HepG2 (cell line): ENCODE results near the gene ACACB. TPM values are rescaled to one million over a fixed set of nuclear protein-coding genes. Genes with fewer than 3 reads are reported as not detected.

ENCODE experiments used
- ATF7-NPFF ChIP-seq: sonication (generic); formaldehyde crosslinking; IDR thresholded peaks from 2 replicates; pipeline ENCODE4 v1.8.1; 2023; ENCODE audit warnings: mild to moderate bottlenecking, low read depth, missing genetic modification reagents, moderate library complexity
- BCL6 ChIP-seq: IDR thresholded peaks from 2 replicates; pipeline ENCODE4 v1.6.1; 2016; ENCODE audit warnings: missing genetic modification reagents, missing compliant biosample characterization
- CBX2 ChIP-seq, 2 experiments: fragments of 200-600 bp in 1 of 2; sonication (generic); formaldehyde crosslinking in 1 of 2; IDR thresholded peaks; 2 replicates each; pipeline versions ENCODE4 v1.7.0 to v1.8.1; 2018 to 2022; ENCODE audit warnings: low read depth in 2 of 2, low read length in 1 of 2, mild to moderate bottlenecking in 1 of 2, missing genetic modification reagents in 1 of 2
- GABPA ChIP-seq, 2 experiments: IDR thresholded peaks; 2 replicates each; pipeline ENCODE4 v1.6.1; 2011 to 2016; ENCODE audit warnings: low read depth in 2 of 2, low read length in 1 of 2, missing biosample characterization in 1 of 2, missing genetic modification characterization in 1 of 2
- GABPB1 ChIP-seq: IDR thresholded peaks from 2 replicates; pipeline ENCODE4 v1.6.1; 2016; ENCODE audit warnings: mild to moderate bottlenecking, missing genetic modification reagents, moderate library complexity, missing compliant biosample characterization
- HDAC2 ChIP-seq: sonication (generic); formaldehyde crosslinking; IDR thresholded peaks from 2 replicates; pipeline ENCODE4 v1.4.0; 2020; ENCODE audit warnings: missing genetic modification reagents
- JUND ChIP-seq: sonication (generic); formaldehyde crosslinking; IDR thresholded peaks from 2 replicates; pipeline ENCODE4 v1.8.0; 2022; ENCODE audit warnings: mild to moderate bottlenecking, missing genetic modification reagents
- KLF16 ChIP-seq, 2 experiments: sonication (generic) in 1 of 2; formaldehyde crosslinking in 1 of 2; IDR thresholded peaks; 2 replicates each; pipeline versions ENCODE4 v1.6.1 to v1.8.0; 2016 to 2023; ENCODE audit warnings: missing genetic modification reagents in 2 of 2, missing compliant biosample characterization in 1 of 2
- MED1 ChIP-seq: sonication (generic); formaldehyde crosslinking; IDR thresholded peaks from 2 replicates; pipeline ENCODE4 v1.4.0; 2020; ENCODE audit warnings: missing genetic modification reagents
- NBN ChIP-seq: fragments of 450-650 bp; conservative IDR thresholded peaks from 2 replicates; pipeline ENCODE4 v1.6.1; 2017
- POGZ ChIP-seq: sonication (generic); formaldehyde crosslinking; IDR thresholded peaks from 2 replicates; pipeline ENCODE4 v1.4.0; 2020; ENCODE audit warnings: mild to moderate bottlenecking, missing genetic modification reagents
- SOX5 ChIP-seq: IDR thresholded peaks from 2 replicates; pipeline ENCODE4 v1.6.1; 2016; ENCODE audit warnings: borderline replicate concordance
- XBP1 ChIP-seq: sonication (generic); formaldehyde crosslinking; IDR thresholded peaks from 2 replicates; pipeline ENCODE4 v1.5.0; 2020; ENCODE audit warnings: missing genetic modification reagents
- ZNF230 ChIP-seq: sonication (generic); formaldehyde crosslinking; IDR thresholded peaks from 2 replicates; pipeline ENCODE4 v1.4.0; 2020; ENCODE audit warnings: mild to moderate bottlenecking, missing genetic modification reagents
- ZNF556 ChIP-seq: sonication (generic); formaldehyde crosslinking; IDR thresholded peaks from 2 replicates; pipeline ENCODE4 v1.4.0; 2020; ENCODE audit warnings: mild to moderate bottlenecking, missing genetic modification reagents, borderline replicate concordance
- ZNF878 ChIP-seq: sonication (generic); formaldehyde crosslinking; IDR thresholded peaks from 2 replicates; pipeline ENCODE4 v1.8.1; 2023; ENCODE audit warnings: mild to moderate bottlenecking, missing genetic modification reagents, moderate library complexity
- polyA plus RNA-seq, 8 experiments: library from polyadenylated mRNA; depleted of rRNA in 3 of 8; stranded (reverse) in 7 of 8; unstranded in 1 of 8; fragments of >200 nt; fragmentation: Illumina TruSeq in 4 of 8; extraction: Trizol in 4 of 8; gene quantifications; 2 replicates each; pipeline versions ENCODE4 v1.2.1 to v1.2.3, GENCODE V29; 2011 to 2016; ENCODE audit warnings: low read depth in 4 of 8, missing spikeins in 1 of 8, mixed read lengths in 1 of 8; ENCODE audit not compliant: insufficient read depth in 1 of 8
- total RNA-seq, 5 experiments: library from RNA; depleted of rRNA; stranded (reverse); fragments of >200 nt; fragmentation: Illumina TruSeq; extraction: Trizol; gene quantifications; 2 replicates each; pipeline ENCODE4 v1.2.3, GENCODE V29; 2016; ENCODE audit warnings: low read depth in 1 of 5
- TF ChIP-seq, protein P1 (sequence below): sonication (generic); formaldehyde crosslinking; IDR thresholded peaks from 2 replicates; pipeline ENCODE4 v1.5.0; 2020; ENCODE audit warnings: missing genetic modification reagents
- TF ChIP-seq, protein P2 (sequence below): sonication (generic); formaldehyde crosslinking; IDR thresholded peaks from 2 replicates; pipeline ENCODE4 v1.9.0; 2021; ENCODE audit warnings: missing genetic modification reagents, mild to moderate bottlenecking, borderline replicate concordance
- TF ChIP-seq, protein P3 (sequence below): sonication (generic); formaldehyde crosslinking; IDR thresholded peaks from 2 replicates; pipeline ENCODE4 v1.4.0; 2020; ENCODE audit warnings: mild to moderate bottlenecking, missing genetic modification reagents, borderline replicate concordance
- TF ChIP-seq, protein P4 (sequence below): sonication (generic); formaldehyde crosslinking; IDR thresholded peaks from 2 replicates; pipeline ENCODE4 v1.5.0; 2020; ENCODE audit warnings: missing genetic modification reagents
- TF ChIP-seq, protein P5 (sequence below): sonication (generic); formaldehyde crosslinking; IDR thresholded peaks from 2 replicates; pipeline ENCODE4 v1.4.0; 2020; ENCODE audit warnings: missing genetic modification reagents

Gene ACACB
- total and polyA plus RNA-seq, 2 of the 13 experiments (the other 11 are each of a cell fraction or from before 2014, with no cell fraction given), result 6.2 to 8.6 TPM

- TF ChIP-seq POGZ (CRISPR knock-in tag), result no peak
- no peak for TF ChIP-seq GABPA (IDR thresholded peaks at IDR 0.05; ENCODE audit: low read depth, low read length)
- no peak for TF ChIP-seq GABPA (CRISPR knock-in tag; IDR thresholded peaks at IDR 0.05; ENCODE audit: low read depth)
- TF ChIP-seq, protein P1, sequence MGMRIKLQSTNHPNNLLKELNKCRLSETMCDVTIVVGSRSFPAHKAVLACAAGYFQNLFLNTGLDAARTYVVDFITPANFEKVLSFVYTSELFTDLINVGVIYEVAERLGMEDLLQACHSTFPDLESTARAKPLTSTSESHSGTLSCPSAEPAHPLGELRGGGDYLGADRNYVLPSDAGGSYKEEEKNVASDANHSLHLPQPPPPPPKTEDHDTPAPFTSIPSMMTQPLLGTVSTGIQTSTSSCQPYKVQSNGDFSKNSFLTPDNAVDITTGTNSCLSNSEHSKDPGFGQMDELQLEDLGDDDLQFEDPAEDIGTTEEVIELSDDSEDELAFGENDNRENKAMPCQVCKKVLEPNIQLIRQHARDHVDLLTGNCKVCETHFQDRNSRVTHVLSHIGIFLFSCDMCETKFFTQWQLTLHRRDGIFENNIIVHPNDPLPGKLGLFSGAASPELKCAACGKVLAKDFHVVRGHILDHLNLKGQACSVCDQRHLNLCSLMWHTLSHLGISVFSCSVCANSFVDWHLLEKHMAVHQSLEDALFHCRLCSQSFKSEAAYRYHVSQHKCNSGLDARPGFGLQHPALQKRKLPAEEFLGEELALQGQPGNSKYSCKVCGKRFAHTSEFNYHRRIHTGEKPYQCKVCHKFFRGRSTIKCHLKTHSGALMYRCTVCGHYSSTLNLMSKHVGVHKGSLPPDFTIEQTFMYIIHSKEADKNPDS (CRISPR knock-in tag), result no peak
- TF ChIP-seq, protein P2, sequence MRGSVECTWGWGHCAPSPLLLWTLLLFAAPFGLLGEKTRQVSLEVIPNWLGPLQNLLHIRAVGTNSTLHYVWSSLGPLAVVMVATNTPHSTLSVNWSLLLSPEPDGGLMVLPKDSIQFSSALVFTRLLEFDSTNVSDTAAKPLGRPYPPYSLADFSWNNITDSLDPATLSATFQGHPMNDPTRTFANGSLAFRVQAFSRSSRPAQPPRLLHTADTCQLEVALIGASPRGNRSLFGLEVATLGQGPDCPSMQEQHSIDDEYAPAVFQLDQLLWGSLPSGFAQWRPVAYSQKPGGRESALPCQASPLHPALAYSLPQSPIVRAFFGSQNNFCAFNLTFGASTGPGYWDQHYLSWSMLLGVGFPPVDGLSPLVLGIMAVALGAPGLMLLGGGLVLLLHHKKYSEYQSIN (CRISPR knock-in tag), result no peak
- TF ChIP-seq, protein P3, sequence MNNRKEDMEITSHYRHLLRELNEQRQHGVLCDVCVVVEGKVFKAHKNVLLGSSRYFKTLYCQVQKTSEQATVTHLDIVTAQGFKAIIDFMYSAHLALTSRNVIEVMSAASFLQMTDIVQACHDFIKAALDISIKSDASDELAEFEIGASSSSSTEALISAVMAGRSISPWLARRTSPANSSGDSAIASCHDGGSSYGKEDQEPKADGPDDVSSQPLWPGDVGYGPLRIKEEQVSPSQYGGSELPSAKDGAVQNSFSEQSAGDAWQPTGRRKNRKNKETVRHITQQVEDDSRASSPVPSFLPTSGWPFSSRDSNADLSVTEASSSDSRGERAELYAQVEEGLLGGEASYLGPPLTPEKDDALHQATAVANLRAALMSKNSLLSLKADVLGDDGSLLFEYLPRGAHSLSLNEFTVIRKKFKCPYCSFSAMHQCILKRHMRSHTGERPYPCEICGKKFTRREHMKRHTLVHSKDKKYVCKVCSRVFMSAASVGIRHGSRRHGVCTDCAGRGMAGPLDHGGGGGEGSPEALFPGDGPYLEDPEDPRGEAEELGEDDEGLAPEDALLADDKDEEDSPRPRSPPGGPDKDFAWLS (CRISPR knock-in tag), result no peak
- TF ChIP-seq SOX5 (CRISPR knock-in tag), result no peak
- TF ChIP-seq GABPB1, result peak; percentile 41; the same call in 1 of the 2 replicates
- TF ChIP-seq KLF16 (CRISPR knock-in tag; IDR thresholded peaks at IDR 0.05), result no peak
- TF ChIP-seq, protein P4, sequence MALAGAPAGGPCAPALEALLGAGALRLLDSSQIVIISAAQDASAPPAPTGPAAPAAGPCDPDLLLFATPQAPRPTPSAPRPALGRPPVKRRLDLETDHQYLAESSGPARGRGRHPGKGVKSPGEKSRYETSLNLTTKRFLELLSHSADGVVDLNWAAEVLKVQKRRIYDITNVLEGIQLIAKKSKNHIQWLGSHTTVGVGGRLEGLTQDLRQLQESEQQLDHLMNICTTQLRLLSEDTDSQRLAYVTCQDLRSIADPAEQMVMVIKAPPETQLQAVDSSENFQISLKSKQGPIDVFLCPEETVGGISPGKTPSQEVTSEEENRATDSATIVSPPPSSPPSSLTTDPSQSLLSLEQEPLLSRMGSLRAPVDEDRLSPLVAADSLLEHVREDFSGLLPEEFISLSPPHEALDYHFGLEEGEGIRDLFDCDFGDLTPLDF (CRISPR knock-in tag), result no peak
- no peak for TF ChIP-seq ZNF556 (CRISPR knock-in tag)
- TF ChIP-seq ZNF230, result no peak
- no peak for TF ChIP-seq CBX2 (IDR thresholded peaks at IDR 0.05; ENCODE audit: low read depth, low read length)
- no peak for TF ChIP-seq CBX2 (CRISPR knock-in tag; IDR thresholded peaks at IDR 0.05; ENCODE audit: low read depth)
- TF ChIP-seq XBP1 (CRISPR knock-in tag), result no peak
- no peak for TF ChIP-seq ZNF878 (CRISPR knock-in tag)
- no peak; the same call in 1 of the 2 replicates for TF ChIP-seq HDAC2 (CRISPR knock-in tag)
- TF ChIP-seq, protein P5, sequence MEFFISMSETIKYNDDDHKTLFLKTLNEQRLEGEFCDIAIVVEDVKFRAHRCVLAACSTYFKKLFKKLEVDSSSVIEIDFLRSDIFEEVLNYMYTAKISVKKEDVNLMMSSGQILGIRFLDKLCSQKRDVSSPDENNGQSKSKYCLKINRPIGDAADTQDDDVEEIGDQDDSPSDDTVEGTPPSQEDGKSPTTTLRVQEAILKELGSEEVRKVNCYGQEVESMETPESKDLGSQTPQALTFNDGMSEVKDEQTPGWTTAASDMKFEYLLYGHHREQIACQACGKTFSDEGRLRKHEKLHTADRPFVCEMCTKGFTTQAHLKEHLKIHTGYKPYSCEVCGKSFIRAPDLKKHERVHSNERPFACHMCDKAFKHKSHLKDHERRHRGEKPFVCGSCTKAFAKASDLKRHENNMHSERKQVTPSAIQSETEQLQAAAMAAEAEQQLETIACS, result no peak
- TF ChIP-seq JUND (CRISPR knock-in tag), result no peak
- no peak for TF ChIP-seq BCL6 (CRISPR knock-in tag)
- TF ChIP-seq MED1 (CRISPR knock-in tag), result no peak
- no peak for TF ChIP-seq ATF7-NPFF (CRISPR knock-in tag)
- TF ChIP-seq NBN, result no peak
These were observed 38.4 kb downstream of the ACACB start (continued) for GRCh38 chr12:109154451-109155438.
